ENCODE results near the gene PPP1R9B.

PPP1R9B gene

GRCh38 chr17:50088952-50089825 is 61.3 kb downstream of the PPP1R9B start:
- DNase-seq (ENCODE audit: low spot score) = no peak

GRCh38 chr17:50087912-50088405 is 62.5 kb downstream of the PPP1R9B start:
- no peak for DNase-seq (ENCODE audit: low spot score)

- DNase-seq (ENCODE audit: low spot score) = peak; percentile 72
Measured at GRCh38 chr17:50087246-50087911, 63.1 kb downstream of the PPP1R9B start.

All from CD4-positive, alpha-beta T cell treated with Interleukin-6 at 100 ng/mL for 8 hours (primary cell).